HUES6 (cell line): ENCODE measurements around the gene FAM50B.

Experiments
- H3K27ac ChIP-seq: 2 replicates; pipeline ENCODE4 v1.7.0; 2013; ENCODE audit warnings: low read depth, mild to moderate bottlenecking, low read length, inconsistent platforms
- H3K27me3 ChIP-seq: 2 replicates; pipeline ENCODE4 v1.6.1; 2013; ENCODE audit warnings: low read length; ENCODE audit not compliant: control insufficient read depth, insufficient read depth
- H3K36me3 ChIP-seq: 2 replicates; pipeline ENCODE4 v1.6.1; 2013; ENCODE audit warnings: low read length; ENCODE audit not compliant: control insufficient read depth, insufficient read depth
- H3K4me1 ChIP-seq: 2 replicates; pipeline ENCODE4 v1.6.1; 2013; ENCODE audit warnings: low read length; ENCODE audit not compliant: control insufficient read depth, insufficient read depth
- H3K4me3 ChIP-seq: 2 replicates; pipeline ENCODE4 v1.5.1; 2013; ENCODE audit warnings: low read depth, low read length
- H3K9ac ChIP-seq: one replicate; pipeline ENCODE4 v1.6.1; 2013; ENCODE audit warnings: mild to moderate bottlenecking, low read length
- H3K9me3 ChIP-seq: 2 replicates; pipeline ENCODE4 v1.6.1; 2013; ENCODE audit warnings: low read depth, low read length; ENCODE audit not compliant: control insufficient read depth, insufficient read depth

Gene FAM50B

GRCh38 chr6:3848925-3849605 is at the start of gene FAM50B:
Gene FAM50B (plus strand): TSS chr6:3849373. CDS start chr6:3849812, 439 bp downstream.
- Histone ChIP-seq H3K36me3 (no peaks in the 10 kb centered on the region), H3K27me3 (no peaks in the 10 kb centered on the region), H3K27ac (no peak within 1 kb of the TSS), H3K4me1 (0 out of 2 replicates have a peak, but pooled peaks cover 4% of the 10 kb centered on the region), H3K9me3 (no peaks in the 10 kb centered on the region), H3K9ac (peak within 1 kb of the TSS; percentile 11), H3K4me3 (peak within 1 kb of the TSS; percentile 60)

GRCh38 chr6:3799719-3800118 is 49.5 kb upstream of the FAM50B start:
- H3K9me3 ChIP-seq: no peaks in the 10 kb centered on the region
- H3K4me1 ChIP-seq: peaks cover 9% of the 10 kb centered on the region; the same call in 1 of the 2 replicates
- no peak overlapping the region for H3K9ac ChIP-seq
- no peaks in the 10 kb centered on the region for H3K36me3 ChIP-seq
- no peak overlapping the region for H3K4me3 ChIP-seq
- no peaks in the 10 kb centered on the region for H3K27me3 ChIP-seq
- H3K27ac ChIP-seq: no peak overlapping the region

- no peaks in the 10 kb centered on the region for H3K36me3 ChIP-seq
- no peak overlapping the region for H3K4me3 ChIP-seq
- H3K9ac ChIP-seq: no peak overlapping the region
- H3K4me1 ChIP-seq: peaks cover 9% of the 10 kb centered on the region; the same call in 1 of the 2 replicates
- H3K9me3 ChIP-seq: no peaks in the 10 kb centered on the region
- no peaks in the 10 kb centered on the region for H3K27me3 ChIP-seq
- no peak overlapping the region for H3K27ac ChIP-seq
Observed at GRCh38 chr6:3800850-3801591, 48.2 kb upstream of the FAM50B start.

- Histone ChIP-seq H3K36me3 (no peaks in the 10 kb centered on the region), H3K9me3 (no peaks in the 10 kb centered on the region), H3K9ac (no peak overlapping the region), H3K27ac (no peak overlapping the region), H3K4me1 (peaks cover 9% of the 10 kb centered on the region; the same call in 1 of the 2 replicates), H3K27me3 (no peaks in the 10 kb centered on the region), H3K4me3 (no peak overlapping the region)
Observed at GRCh38 chr6:3801960-3802359, 47.2 kb upstream of the FAM50B start.

GRCh38 chr6:3803627-3804468 is 45.3 kb upstream of the FAM50B start:
- H3K36me3 ChIP-seq: no peaks in the 10 kb centered on the region
- H3K9me3 ChIP-seq: no peaks in the 10 kb centered on the region
- H3K4me1 ChIP-seq: peaks cover 8% of the 10 kb centered on the region; the same call in 1 of the 2 replicates
- no peak overlapping the region for H3K4me3 ChIP-seq
- H3K27ac ChIP-seq: no peak overlapping the region
- H3K27me3 ChIP-seq: no peaks in the 10 kb centered on the region
- H3K9ac ChIP-seq: no peak overlapping the region

- Histone ChIP-seq H3K4me3 (no peak overlapping the region), H3K27ac (no peak overlapping the region), H3K4me1 (peaks cover 8% of the 10 kb centered on the region; the same call in 1 of the 2 replicates), H3K27me3 (no peaks in the 10 kb centered on the region), H3K9ac (no peak overlapping the region), H3K36me3 (no peaks in the 10 kb centered on the region), H3K9me3 (no peaks in the 10 kb centered on the region)
Observed at GRCh38 chr6:3804964-3805363, 44.2 kb upstream of the FAM50B start.

GRCh38 chr6:3805448-3806123 is 43.6 kb upstream of the FAM50B start:
- Histone ChIP-seq H3K27ac (no peak overlapping the region), H3K36me3 (no peaks in the 10 kb centered on the region), H3K27me3 (no peaks in the 10 kb centered on the region), H3K4me3 (no peak overlapping the region), H3K9me3 (no peaks in the 10 kb centered on the region), H3K4me1 (peaks cover 8% of the 10 kb centered on the region; the same call in 1 of the 2 replicates), H3K9ac (no peak overlapping the region)

- Histone ChIP-seq H3K9me3 (no peaks in the 10 kb centered on the region), H3K36me3 (no peaks in the 10 kb centered on the region), H3K4me3 (no peak overlapping the region), H3K27ac (no peak overlapping the region), H3K9ac (no peak overlapping the region), H3K4me1 (peaks cover 4% of the 10 kb centered on the region; the same call in 1 of the 2 replicates), H3K27me3 (no peaks in the 10 kb centered on the region)
Observed at GRCh38 chr6:3806169-3806922, 42.8 kb upstream of the FAM50B start.

GRCh38 chr6:3808199-3808598 is 41.0 kb upstream of the FAM50B start:
- H3K27ac ChIP-seq: no peak overlapping the region
- H3K4me1 ChIP-seq: peaks cover 6% of the 10 kb centered on the region; the same call in 1 of the 2 replicates
- H3K9me3 ChIP-seq: no peaks in the 10 kb centered on the region
- H3K27me3 ChIP-seq: no peaks in the 10 kb centered on the region
- no peak overlapping the region for H3K4me3 ChIP-seq
- H3K36me3 ChIP-seq: no peaks in the 10 kb centered on the region
- H3K9ac ChIP-seq: no peak overlapping the region
